HG02759 (cell line): ENCODE measurements around the gene KIF3C.
"Not testable (repeated sequence)": the region's sequence is repeated elsewhere in the genome, so short reads cannot be mapped to it uniquely, and the experiment has no call there.

ENCODE experiments used
- ATAC-seq: cut with Tn5 transposase; IDR thresholded peaks from one replicate; pipeline ENCODE4 v1.9.1; 2021; ENCODE audit warnings: mild to moderate bottlenecking, moderate library complexity; ENCODE audit not compliant: unreplicated experiment

KIF3C gene

GRCh38 chr2:25982273-25982967, at the start of gene KIF3C:
Gene KIF3C (minus strand): TSS chr2:25982497. CDS start chr2:25981917, 580 bp downstream.
- ATAC-seq = peak; percentile 80

- ATAC-seq = not testable (repeated sequence)
These were observed 45.8 kb upstream of the KIF3C start for GRCh38 chr2:26028083-26028482.

- no peak for ATAC-seq
These were observed 43.2 kb upstream of the KIF3C start for GRCh38 chr2:26025509-26025908.

GRCh38 chr2:26024260-26024659, 42.0 kb upstream of the KIF3C start:
- ATAC-seq = no peak

- no peak for ATAC-seq
These were observed 37.9 kb upstream of the KIF3C start for GRCh38 chr2:26020231-26020640.

- peak; percentile 75 for ATAC-seq
These were observed 36.1 kb upstream of the KIF3C start for GRCh38 chr2:26018184-26019055.

- ATAC-seq = no peak
These were observed 35.3 kb upstream of the KIF3C start for GRCh38 chr2:26017464-26018183.

- ATAC-seq = not testable (repeated sequence)
These were observed 34.4 kb upstream of the KIF3C start for GRCh38 chr2:26016706-26017045.

- ATAC-seq = no peak
These were observed 33.9 kb upstream of the KIF3C start for GRCh38 chr2:26016012-26016705.

- ATAC-seq = no peak
These were observed 31.4 kb upstream of the KIF3C start for GRCh38 chr2:26013668-26014067.

- no peak for ATAC-seq
These were observed 29.9 kb upstream of the KIF3C start for GRCh38 chr2:26011990-26012856.

GRCh38 chr2:26011609-26011989, 29.3 kb upstream of the KIF3C start:
- ATAC-seq = no peak

GRCh38 chr2:26010943-26011342, 28.6 kb upstream of the KIF3C start:
- no peak for ATAC-seq

GRCh38 chr2:26009567-26009963, 27.3 kb upstream of the KIF3C start:
- no peak for ATAC-seq

- ATAC-seq = no peak
These were observed 26.7 kb upstream of the KIF3C start for GRCh38 chr2:26008851-26009566.

GRCh38 chr2:26008095-26008494, 25.8 kb upstream of the KIF3C start:
- ATAC-seq = no peak

- ATAC-seq = no peak
These were observed 20.5 kb upstream of the KIF3C start for GRCh38 chr2:26002632-26003310.

GRCh38 chr2:26001743-26002351, 19.6 kb upstream of the KIF3C start:
- no peak for ATAC-seq
